Panc1 (cell line): ENCODE results near the gene SLC14A1. TPM values are rescaled to one million over a fixed set of nuclear protein-coding genes. Genes with fewer than 3 reads are reported as not detected.

ENCODE experiments used
- ATAC-seq: fragments of 200-7000 bp; cut with Tn5 transposase; 2 replicates; pipeline ENCODE4 v1.9.1; 2020; ENCODE audit warnings: mild to moderate bottlenecking, moderate library complexity
- BruUV-seq: library from RNA; stranded (reverse); fragments of 400-500 nt; replicated peaks from 2 replicates; lab custom pipeline; 2021; lab: Mats Ljungman, UMichigan
- CTCF ChIA-PET: fragments of 300-600 bp; sonication (Branson Sonifier 250); formaldehyde crosslinking; loops from one replicate; lab custom pipeline; 2022; ENCODE audit warnings: antibody characterized with exemption; lab: Charles Lee
- POLR2A ChIA-PET: fragments of 300-600 bp; sonication (Branson Sonifier 250); formaldehyde crosslinking; loops from one replicate; lab custom pipeline; 2022; ENCODE audit warnings: antibody characterized with exemption; lab: Charles Lee
- DNase-seq: peaks from one replicate; pipeline ENCODE4 v3.0.0-alpha.2; 2010; ENCODE audit warnings: low read depth, low spot score
- H3K27ac ChIP-seq: 2 replicates; pipeline ENCODE4 v1.5.1; 2011; ENCODE audit warnings: mild to moderate bottlenecking, low read length, inconsistent platforms
- H3K27me3 ChIP-seq: fragments of 200-500 bp; sonication (Bioruptor generic); 2 replicates; pipeline ENCODE4 v1.6.0; 2014; ENCODE audit warnings: low read length, inconsistent platforms; ENCODE audit not compliant: control insufficient read depth, insufficient read depth
- H3K36me3 ChIP-seq: fragments of 200-500 bp; sonication (Bioruptor generic); 2 replicates; pipeline ENCODE4 v1.5.1; 2014; ENCODE audit warnings: inconsistent platforms, mild to moderate bottlenecking, low read length, moderate library complexity; ENCODE audit not compliant: control insufficient read depth, insufficient read depth
- H3K4me1 ChIP-seq: 2 replicates; pipeline ENCODE4 v1.5.1; 2011; ENCODE audit warnings: inconsistent platforms, mild to moderate bottlenecking, low read length, moderate library complexity; ENCODE audit not compliant: control insufficient read depth, insufficient read depth
- H3K4me3 ChIP-seq, 2 experiments: 2 replicates each; pipeline ENCODE4 v1.5.1; 2011 to 2012; ENCODE audit warnings: low read depth in 2 of 2, low read length in 2 of 2, mild to moderate bottlenecking in 2 of 2, inconsistent platforms in 1 of 2, moderate library complexity in 1 of 2
- H3K9me3 ChIP-seq: fragments of 200-500 bp; sonication (Bioruptor generic); 2 replicates; pipeline ENCODE4 v1.5.1; 2014; ENCODE audit warnings: low read depth, mild to moderate bottlenecking, inconsistent platforms, low read length, moderate library complexity; ENCODE audit not compliant: control insufficient read depth, insufficient read depth
- POLR2AphosphoS5 ChIP-seq: IDR thresholded peaks from 2 replicates; pipeline ENCODE4 v1.6.1; 2012; ENCODE audit warnings: mild to moderate bottlenecking, low read depth, low read length, moderate library complexity
- SIN3A ChIP-seq: IDR thresholded peaks from 2 replicates; pipeline ENCODE4 v1.6.1; 2012; ENCODE audit warnings: low read depth, mild to moderate bottlenecking, low read length, moderate library complexity, borderline replicate concordance; ENCODE audit not compliant: insufficient read depth
- TCF7L2 ChIP-seq: IDR thresholded peaks from 2 replicates; pipeline ENCODE4 v1.6.1; 2011; ENCODE audit warnings: mild to moderate bottlenecking, low read depth, low read length, inconsistent platforms
- in situ Hi-C: cut with HindIII; loops from 2 replicates; pipeline ENCODE4 v1.10.0; 2016; ENCODE audit warnings: low sequenced_read_pairs, low pct_unique_long_range_greater_than_20kb
- intact Hi-C: fragments of 100-400 bp; cut with micrococcal nuclease; formaldehyde crosslinking; loops from one replicate; pipeline ENCODE4 v1.10.0; 2022; ENCODE audit not compliant: unreplicated experiment
- total RNA-seq: library from RNA; stranded (reverse); gene quantifications from one replicate; pipeline ENCODE4 v1.2.1, GENCODE V29; 2021; ENCODE audit not compliant: unreplicated experiment
- TF ChIP-seq, protein P1 (sequence below): fragments of 450-650 bp; IDR thresholded peaks from 2 replicates; pipeline ENCODE4 v1.5.1; 2017; ENCODE audit warnings: mild to moderate bottlenecking
- TF ChIP-seq, protein P2 (sequence below), 2 experiments: IDR thresholded peaks; 2 replicates each; pipeline ENCODE4 v1.6.1; 2011 to 2012; ENCODE audit warnings: low read depth in 2 of 2, control low read depth in 1 of 2, low read length in 1 of 2, mild to moderate bottlenecking in 1 of 2, moderate library complexity in 1 of 2; ENCODE audit not compliant: insufficient read depth in 1 of 2

Gene SLC14A1
- total RNA-seq, 1 experiment from 2014 or later = 1.2 TPM

DNA sequence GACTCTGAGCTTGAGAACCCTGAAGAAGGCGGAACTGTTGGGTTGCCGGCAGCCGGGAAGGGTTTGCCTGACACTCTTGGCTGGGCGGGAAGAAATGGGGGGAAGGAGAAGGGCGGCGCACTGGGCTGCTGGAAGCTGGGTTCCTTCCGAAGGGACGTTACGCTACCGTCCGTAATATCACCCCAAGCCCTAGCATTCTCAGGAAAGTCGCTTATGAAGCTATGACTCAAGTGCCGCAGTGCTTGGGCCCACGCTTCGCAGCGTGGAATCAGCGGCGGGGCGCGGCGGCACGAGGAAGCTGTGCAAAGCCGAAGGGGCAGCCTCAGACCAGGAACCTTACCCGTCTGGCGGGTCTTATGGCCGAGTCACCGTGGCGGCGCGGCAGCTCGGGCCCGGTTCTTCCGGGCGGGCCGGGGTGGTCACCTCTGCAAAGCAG, 51.3 kb downstream of the SLC14A1 start:
- no peak for DNase-seq
- Histone ChIP-seq H3K27ac (peak overlapping the region; percentile 74), H3K4me1 (no peaks in the 10 kb centered on the region), H3K9me3 (no peaks in the 10 kb centered on the region), H3K27me3 (no peaks in the 10 kb centered on the region), H3K4me3 (peak overlapping the region; percentile 52 to 57), H3K36me3 (no peaks in the 10 kb centered on the region; the same call in 1 of the 2 replicates)
- peak; percentile 91 for ATAC-seq
- POLR2A ChIA-PET = interaction anchor here (0.6 kb wide), 1 partner anchor 61 kb away, joined by 4 read pairs; no protein-coding TSS in a partner anchor
- BruUV-seq = no TSS peak
- in situ Hi-C loops (no loop called here), intact Hi-C loops (no loop called here)
- TF ChIP-seq POLR2AphosphoS5 = peak; percentile 50; the same call in 1 of the 2 replicates
- TF ChIP-seq, protein P1, sequence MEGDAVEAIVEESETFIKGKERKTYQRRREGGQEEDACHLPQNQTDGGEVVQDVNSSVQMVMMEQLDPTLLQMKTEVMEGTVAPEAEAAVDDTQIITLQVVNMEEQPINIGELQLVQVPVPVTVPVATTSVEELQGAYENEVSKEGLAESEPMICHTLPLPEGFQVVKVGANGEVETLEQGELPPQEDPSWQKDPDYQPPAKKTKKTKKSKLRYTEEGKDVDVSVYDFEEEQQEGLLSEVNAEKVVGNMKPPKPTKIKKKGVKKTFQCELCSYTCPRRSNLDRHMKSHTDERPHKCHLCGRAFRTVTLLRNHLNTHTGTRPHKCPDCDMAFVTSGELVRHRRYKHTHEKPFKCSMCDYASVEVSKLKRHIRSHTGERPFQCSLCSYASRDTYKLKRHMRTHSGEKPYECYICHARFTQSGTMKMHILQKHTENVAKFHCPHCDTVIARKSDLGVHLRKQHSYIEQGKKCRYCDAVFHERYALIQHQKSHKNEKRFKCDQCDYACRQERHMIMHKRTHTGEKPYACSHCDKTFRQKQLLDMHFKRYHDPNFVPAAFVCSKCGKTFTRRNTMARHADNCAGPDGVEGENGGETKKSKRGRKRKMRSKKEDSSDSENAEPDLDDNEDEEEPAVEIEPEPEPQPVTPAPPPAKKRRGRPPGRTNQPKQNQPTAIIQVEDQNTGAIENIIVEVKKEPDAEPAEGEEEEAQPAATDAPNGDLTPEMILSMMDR = no peak
- TF ChIP-seq TCF7L2 = no peak
- CTCF ChIA-PET = no interaction called here

DNA sequence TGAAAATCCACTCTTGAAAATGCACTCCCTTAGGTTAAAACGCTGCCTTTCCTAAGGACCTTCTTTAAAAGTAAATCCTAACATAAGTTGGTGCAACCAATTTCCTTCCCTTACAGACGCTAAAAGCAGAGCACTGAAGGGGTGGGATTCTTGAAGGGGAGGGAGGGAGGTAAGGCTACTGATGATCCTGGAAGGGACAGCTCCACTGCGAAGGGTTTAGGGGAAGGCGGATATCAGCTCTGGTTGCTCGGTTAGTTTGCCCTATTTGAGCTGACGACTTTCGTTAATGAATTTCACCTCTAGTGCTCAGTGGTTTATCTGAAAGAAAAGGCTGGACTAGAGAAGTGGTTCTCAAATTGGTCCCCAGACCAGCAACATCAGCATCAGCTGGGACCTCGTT, 51.8 kb downstream of the SLC14A1 start:
- POLR2A ChIA-PET = interaction anchor here (0.6 kb wide), 1 partner anchor 61 kb away, joined by 4 read pairs; no protein-coding TSS in a partner anchor
- H3K27me3 ChIP-seq = no peaks in the 10 kb centered on the region
- H3K27ac ChIP-seq = peak overlapping the region; percentile 74
- ATAC-seq = peak; percentile 51; the same call in 1 of the 2 replicates
- no peaks in the 10 kb centered on the region for H3K4me1 ChIP-seq
- intact Hi-C loops (no loop called here), in situ Hi-C loops (no loop called here)
- peak overlapping the region; percentile 52 to 57 for H3K4me3 ChIP-seq
- no peaks in the 10 kb centered on the region for H3K9me3 ChIP-seq
- TF ChIP-seq POLR2AphosphoS5 (no peak), TCF7L2 (no peak), SIN3A (no peak)
- TF ChIP-seq, protein P2, sequence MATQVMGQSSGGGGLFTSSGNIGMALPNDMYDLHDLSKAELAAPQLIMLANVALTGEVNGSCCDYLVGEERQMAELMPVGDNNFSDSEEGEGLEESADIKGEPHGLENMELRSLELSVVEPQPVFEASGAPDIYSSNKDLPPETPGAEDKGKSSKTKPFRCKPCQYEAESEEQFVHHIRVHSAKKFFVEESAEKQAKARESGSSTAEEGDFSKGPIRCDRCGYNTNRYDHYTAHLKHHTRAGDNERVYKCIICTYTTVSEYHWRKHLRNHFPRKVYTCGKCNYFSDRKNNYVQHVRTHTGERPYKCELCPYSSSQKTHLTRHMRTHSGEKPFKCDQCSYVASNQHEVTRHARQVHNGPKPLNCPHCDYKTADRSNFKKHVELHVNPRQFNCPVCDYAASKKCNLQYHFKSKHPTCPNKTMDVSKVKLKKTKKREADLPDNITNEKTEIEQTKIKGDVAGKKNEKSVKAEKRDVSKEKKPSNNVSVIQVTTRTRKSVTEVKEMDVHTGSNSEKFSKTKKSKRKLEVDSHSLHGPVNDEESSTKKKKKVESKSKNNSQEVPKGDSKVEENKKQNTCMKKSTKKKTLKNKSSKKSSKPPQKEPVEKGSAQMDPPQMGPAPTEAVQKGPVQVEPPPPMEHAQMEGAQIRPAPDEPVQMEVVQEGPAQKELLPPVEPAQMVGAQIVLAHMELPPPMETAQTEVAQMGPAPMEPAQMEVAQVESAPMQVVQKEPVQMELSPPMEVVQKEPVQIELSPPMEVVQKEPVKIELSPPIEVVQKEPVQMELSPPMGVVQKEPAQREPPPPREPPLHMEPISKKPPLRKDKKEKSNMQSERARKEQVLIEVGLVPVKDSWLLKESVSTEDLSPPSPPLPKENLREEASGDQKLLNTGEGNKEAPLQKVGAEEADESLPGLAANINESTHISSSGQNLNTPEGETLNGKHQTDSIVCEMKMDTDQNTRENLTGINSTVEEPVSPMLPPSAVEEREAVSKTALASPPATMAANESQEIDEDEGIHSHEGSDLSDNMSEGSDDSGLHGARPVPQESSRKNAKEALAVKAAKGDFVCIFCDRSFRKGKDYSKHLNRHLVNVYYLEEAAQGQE (IDR thresholded peaks at IDR 0.05; ENCODE audit: insufficient read depth in 1 of 2, low read depth in 2 of 2, low read length in 1 of 2) = no peak
- TF ChIP-seq, protein P1 = no peak
- CTCF ChIA-PET = no interaction called here
- DNase-seq = no peak
- no TSS peak for BruUV-seq
- H3K36me3 ChIP-seq = no peaks in the 10 kb centered on the region; the same call in 1 of the 2 replicates
